GM12878 (cell line): ENCODE measurements around the gene CBARP. TPM values are rescaled to one million over a fixed set of nuclear protein-coding genes. Genes with fewer than 3 reads are reported as not detected.
A peak's percentile ranks its signal among the peaks of the same experiment; 100 is the strongest.

Experiments used
- BHLHE40 ChIP-seq, 2 experiments: fragments of 450-650 bp in 1 of 2; IDR thresholded peaks; 2 replicates each; pipeline ENCODE4 v1.6.1; 2011 to 2017; ENCODE audit warnings: low read depth in 2 of 2, borderline replicate concordance in 1 of 2, improper control_type of control experiment in 1 of 2, low read length in 1 of 2, mild to moderate bottlenecking in 1 of 2
- BMI1 ChIP-seq: fragments of 450-650 bp; IDR thresholded peaks from 2 replicates; pipeline ENCODE4 v1.6.1; 2016; ENCODE audit warnings: mild to moderate bottlenecking, moderate library complexity, borderline replicate concordance
- CBX5 ChIP-seq: sonication (generic); IDR thresholded peaks from 2 replicates; pipeline ENCODE4 v1.6.1; 2016; ENCODE audit warnings: low read depth, moderate library complexity, mild to moderate bottlenecking, inconsistent platforms
- IKZF1 ChIP-seq: fragments of 450-650 bp; conservative IDR thresholded peaks from 2 replicates; pipeline ENCODE4 v1.6.1; 2017; ENCODE audit warnings: antibody characterized with exemption, mild to moderate bottlenecking
- JUNB ChIP-seq: IDR thresholded peaks from 2 replicates; pipeline ENCODE4 v1.6.1; 2016; ENCODE audit warnings: antibody characterized with exemption, mild to moderate bottlenecking
- KDM1A ChIP-seq: fragments of 200-600 bp; sonication (generic); IDR thresholded peaks from 2 replicates; pipeline ENCODE4 v1.6.1; 2016; ENCODE audit warnings: borderline replicate concordance
- KLF5 ChIP-seq: fragments of 450-650 bp; IDR thresholded peaks from 2 replicates; pipeline ENCODE4 v1.6.1; 2014; ENCODE audit warnings: mild to moderate bottlenecking; ENCODE audit not compliant: partially characterized antibody
- POLR2A ChIP-seq: IDR thresholded peaks from 2 replicates; pipeline ENCODE4 v1.6.1; 2011; ENCODE audit warnings: low read depth, mild to moderate bottlenecking, low read length
- RAD21 ChIP-seq: IDR thresholded peaks from 2 replicates; pipeline ENCODE4 v1.6.1; 2011; ENCODE audit warnings: mild to moderate bottlenecking, low read depth, low read length, moderate library complexity; ENCODE audit not compliant: insufficient read depth
- SIN3A ChIP-seq: IDR thresholded peaks from 2 replicates; pipeline ENCODE4 v1.6.1; 2012; ENCODE audit warnings: low read depth, low read length, improper control_type of control experiment
- SMARCA5 ChIP-seq: fragments of 450-650 bp; IDR thresholded peaks from 2 replicates; pipeline ENCODE4 v1.6.1; 2017; ENCODE audit warnings: mild to moderate bottlenecking
- SMC3 ChIP-seq: IDR thresholded peaks from 2 replicates; pipeline ENCODE4 v1.6.1; 2011; ENCODE audit warnings: low read length, improper control_type of control experiment, borderline replicate concordance
- STAT3 ChIP-seq: IDR thresholded peaks from 2 replicates; pipeline ENCODE4 v1.6.1; 2011; ENCODE audit warnings: low read depth, low read length, improper control_type of control experiment
- TBL1XR1 ChIP-seq: IDR thresholded peaks from 2 replicates; pipeline ENCODE4 v1.6.1; 2012; ENCODE audit warnings: low read depth, low read length, improper control_type of control experiment
- YY1 ChIP-seq: IDR thresholded peaks from 2 replicates; pipeline ENCODE4 v1.6.1; 2011; ENCODE audit warnings: low read depth, mild to moderate bottlenecking, low read length
- ZNF207 ChIP-seq: fragments of 450-650 bp; IDR thresholded peaks from 2 replicates; pipeline ENCODE4 v1.6.1; 2014; ENCODE audit warnings: antibody characterized with exemption, mild to moderate bottlenecking, borderline replicate concordance
- ZNF217 ChIP-seq: fragments of 450-650 bp; IDR thresholded peaks from 2 replicates; pipeline ENCODE4 v1.6.1; 2017; ENCODE audit warnings: antibody characterized with exemption, mild to moderate bottlenecking
- polyA plus RNA-seq, 11 experiments: library from polyadenylated mRNA; depleted of rRNA in 4 of 11; unstranded in 6 of 11; stranded (reverse) in 5 of 11; fragments of >200 nt; fragmentation: Nextera tagmentation in 4 of 11; fragmentation: Illumina TruSeq in 1 of 11; extraction: Ambion mirVana in 4 of 11; extraction: Trizol in 1 of 11; gene quantifications; 1 replicate in 1 of 11; 2 replicates in 10 of 11; pipeline versions ENCODE4 v1.2.1 to v1.2.3, GENCODE V29; 2011 to 2016; ENCODE audit warnings: inconsistent platforms in 2 of 11, missing spikeins in 2 of 11, low read depth in 1 of 11
- total RNA-seq, 4 experiments: library from RNA; depleted of rRNA in 3 of 4; stranded (reverse); fragments of >200 nt in 3 of 4; fragmentation: Illumina TruSeq in 1 of 4; extraction: Trizol in 1 of 4; gene quantifications; 2 replicates each; pipeline versions ENCODE4 v1.2.1 to v1.2.3, GENCODE V29; 2013 to 2021
- TF ChIP-seq, protein P1 (sequence below): fragments of 450-650 bp; IDR thresholded peaks from 2 replicates; pipeline ENCODE4 v1.6.1; 2017; ENCODE audit warnings: mild to moderate bottlenecking
- TF ChIP-seq, protein P2 (sequence below): IDR thresholded peaks from 2 replicates; pipeline ENCODE4 v1.6.1; 2011; ENCODE audit warnings: mild to moderate bottlenecking, low read depth, low read length, moderate library complexity; ENCODE audit not compliant: insufficient replicate concordance
- TF ChIP-seq, protein P3 (sequence below): IDR thresholded peaks from 2 replicates; pipeline ENCODE4 v1.6.1; 2011; ENCODE audit warnings: borderline replicate concordance, low read depth, mild to moderate bottlenecking, moderate library complexity, mixed read lengths, low read length; ENCODE audit not compliant: insufficient read depth; ENCODE audit errors: extremely low read length
- TF ChIP-seq, protein P4 (sequence below): IDR thresholded peaks from 2 replicates; pipeline ENCODE4 v1.6.1; 2012; ENCODE audit warnings: low read depth, low read length, improper control_type of control experiment
- TF ChIP-seq, protein P5 (sequence below): fragments of 450-650 bp; IDR thresholded peaks from 2 replicates; pipeline ENCODE4 v1.6.1; 2016; ENCODE audit warnings: mild to moderate bottlenecking
- TF ChIP-seq, protein P6 (sequence below): IDR thresholded peaks from 2 replicates; pipeline ENCODE4 v1.6.1; 2012; ENCODE audit warnings: low read length, inconsistent platforms

CBARP gene
- total and polyA plus RNA-seq, 10 of the 15 experiments (the other 5 are each of a cell fraction or from before 2014, with no cell fraction given) = 0.04 to 0.59 (median 0.18) TPM; not detected in 3

DNA sequence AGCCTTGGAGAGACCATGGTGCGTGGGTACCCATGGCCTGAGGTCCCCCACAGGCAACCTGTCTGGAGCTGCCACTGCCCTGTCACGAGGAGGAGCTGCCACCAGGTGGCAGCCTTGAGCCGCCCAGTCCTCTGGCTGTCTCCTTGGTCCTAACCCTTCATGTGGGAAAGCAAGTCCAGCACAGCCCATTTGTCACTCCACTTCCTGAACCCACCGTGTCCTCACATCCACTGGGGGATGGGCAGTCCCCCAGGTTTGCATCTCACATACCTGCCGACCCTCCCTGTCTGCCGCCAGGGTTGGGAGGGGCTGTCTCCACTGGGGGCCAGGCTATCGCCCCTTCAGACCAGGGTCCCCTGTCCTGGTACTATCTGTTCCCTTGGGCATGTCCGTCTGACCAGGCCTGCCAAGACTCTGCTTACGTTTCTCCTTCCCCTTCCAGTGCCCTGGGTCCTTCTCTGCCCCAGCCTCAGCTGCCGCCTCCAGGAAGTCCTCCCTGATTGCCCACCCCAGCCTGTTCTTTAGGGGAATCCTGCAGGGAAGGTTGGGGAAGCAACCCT, 42.1 kb upstream of the CBARP start (continued):
- TF ChIP-seq, protein P1, sequence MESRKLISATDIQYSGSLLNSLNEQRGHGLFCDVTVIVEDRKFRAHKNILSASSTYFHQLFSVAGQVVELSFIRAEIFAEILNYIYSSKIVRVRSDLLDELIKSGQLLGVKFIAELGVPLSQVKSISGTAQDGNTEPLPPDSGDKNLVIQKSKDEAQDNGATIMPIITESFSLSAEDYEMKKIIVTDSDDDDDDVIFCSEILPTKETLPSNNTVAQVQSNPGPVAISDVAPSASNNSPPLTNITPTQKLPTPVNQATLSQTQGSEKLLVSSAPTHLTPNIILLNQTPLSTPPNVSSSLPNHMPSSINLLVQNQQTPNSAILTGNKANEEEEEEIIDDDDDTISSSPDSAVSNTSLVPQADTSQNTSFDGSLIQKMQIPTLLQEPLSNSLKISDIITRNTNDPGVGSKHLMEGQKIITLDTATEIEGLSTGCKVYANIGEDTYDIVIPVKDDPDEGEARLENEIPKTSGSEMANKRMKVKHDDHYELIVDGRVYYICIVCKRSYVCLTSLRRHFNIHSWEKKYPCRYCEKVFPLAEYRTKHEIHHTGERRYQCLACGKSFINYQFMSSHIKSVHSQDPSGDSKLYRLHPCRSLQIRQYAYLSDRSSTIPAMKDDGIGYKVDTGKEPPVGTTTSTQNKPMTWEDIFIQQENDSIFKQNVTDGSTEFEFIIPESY = no peak
- TF ChIP-seq YY1 (peak; percentile 56; the same call in 1 of the 2 replicates), POLR2A (peak; percentile 26; the same call in 1 of the 2 replicates), JUNB (no peak), ZNF207 (peak; percentile 35; the same call in 1 of the 2 replicates), STAT3 (no peak), SIN3A (no peak), CBX5 (no peak), SMC3 (peak; percentile 97), KDM1A (no peak), ZNF217 (0 out of 2 replicates have a peak, but pooled peaks have one; percentile 30), IKZF1 (0 out of 2 replicates have a peak, but pooled peaks have one; percentile 25), TBL1XR1 (no peak), BHLHE40 (IDR thresholded peaks at IDR 0.05; ENCODE audit: borderline replicate concordance in 1 of 2, low read depth in 2 of 2, low read length in 1 of 2) (peak; percentile 25 to 42; a peak in 1 of 4 replicates), SMARCA5 (peak; percentile 90), RAD21 (peak; percentile 92), BMI1 (no peak), KLF5 (no peak)
- TF ChIP-seq, protein P2, sequence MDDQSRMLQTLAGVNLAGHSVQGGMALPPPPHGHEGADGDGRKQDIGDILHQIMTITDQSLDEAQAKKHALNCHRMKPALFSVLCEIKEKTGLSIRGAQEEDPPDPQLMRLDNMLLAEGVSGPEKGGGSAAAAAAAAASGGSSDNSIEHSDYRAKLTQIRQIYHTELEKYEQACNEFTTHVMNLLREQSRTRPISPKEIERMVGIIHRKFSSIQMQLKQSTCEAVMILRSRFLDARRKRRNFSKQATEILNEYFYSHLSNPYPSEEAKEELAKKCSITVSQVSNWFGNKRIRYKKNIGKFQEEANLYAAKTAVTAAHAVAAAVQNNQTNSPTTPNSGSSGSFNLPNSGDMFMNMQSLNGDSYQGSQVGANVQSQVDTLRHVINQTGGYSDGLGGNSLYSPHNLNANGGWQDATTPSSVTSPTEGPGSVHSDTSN = peak; percentile 7
- TF ChIP-seq, protein P3, sequence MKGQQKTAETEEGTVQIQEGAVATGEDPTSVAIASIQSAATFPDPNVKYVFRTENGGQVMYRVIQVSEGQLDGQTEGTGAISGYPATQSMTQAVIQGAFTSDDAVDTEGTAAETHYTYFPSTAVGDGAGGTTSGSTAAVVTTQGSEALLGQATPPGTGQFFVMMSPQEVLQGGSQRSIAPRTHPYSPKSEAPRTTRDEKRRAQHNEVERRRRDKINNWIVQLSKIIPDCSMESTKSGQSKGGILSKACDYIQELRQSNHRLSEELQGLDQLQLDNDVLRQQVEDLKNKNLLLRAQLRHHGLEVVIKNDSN = peak; percentile 12
- TF ChIP-seq, protein P4, sequence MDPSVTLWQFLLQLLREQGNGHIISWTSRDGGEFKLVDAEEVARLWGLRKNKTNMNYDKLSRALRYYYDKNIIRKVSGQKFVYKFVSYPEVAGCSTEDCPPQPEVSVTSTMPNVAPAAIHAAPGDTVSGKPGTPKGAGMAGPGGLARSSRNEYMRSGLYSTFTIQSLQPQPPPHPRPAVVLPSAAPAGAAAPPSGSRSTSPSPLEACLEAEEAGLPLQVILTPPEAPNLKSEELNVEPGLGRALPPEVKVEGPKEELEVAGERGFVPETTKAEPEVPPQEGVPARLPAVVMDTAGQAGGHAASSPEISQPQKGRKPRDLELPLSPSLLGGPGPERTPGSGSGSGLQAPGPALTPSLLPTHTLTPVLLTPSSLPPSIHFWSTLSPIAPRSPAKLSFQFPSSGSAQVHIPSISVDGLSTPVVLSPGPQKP = no peak
- TF ChIP-seq, protein P5, sequence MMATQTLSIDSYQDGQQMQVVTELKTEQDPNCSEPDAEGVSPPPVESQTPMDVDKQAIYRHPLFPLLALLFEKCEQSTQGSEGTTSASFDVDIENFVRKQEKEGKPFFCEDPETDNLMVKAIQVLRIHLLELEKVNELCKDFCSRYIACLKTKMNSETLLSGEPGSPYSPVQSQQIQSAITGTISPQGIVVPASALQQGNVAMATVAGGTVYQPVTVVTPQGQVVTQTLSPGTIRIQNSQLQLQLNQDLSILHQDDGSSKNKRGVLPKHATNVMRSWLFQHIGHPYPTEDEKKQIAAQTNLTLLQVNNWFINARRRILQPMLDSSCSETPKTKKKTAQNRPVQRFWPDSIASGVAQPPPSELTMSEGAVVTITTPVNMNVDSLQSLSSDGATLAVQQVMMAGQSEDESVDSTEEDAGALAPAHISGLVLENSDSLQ = peak; percentile 35; the same call in 1 of the 2 replicates
- TF ChIP-seq, protein P6, sequence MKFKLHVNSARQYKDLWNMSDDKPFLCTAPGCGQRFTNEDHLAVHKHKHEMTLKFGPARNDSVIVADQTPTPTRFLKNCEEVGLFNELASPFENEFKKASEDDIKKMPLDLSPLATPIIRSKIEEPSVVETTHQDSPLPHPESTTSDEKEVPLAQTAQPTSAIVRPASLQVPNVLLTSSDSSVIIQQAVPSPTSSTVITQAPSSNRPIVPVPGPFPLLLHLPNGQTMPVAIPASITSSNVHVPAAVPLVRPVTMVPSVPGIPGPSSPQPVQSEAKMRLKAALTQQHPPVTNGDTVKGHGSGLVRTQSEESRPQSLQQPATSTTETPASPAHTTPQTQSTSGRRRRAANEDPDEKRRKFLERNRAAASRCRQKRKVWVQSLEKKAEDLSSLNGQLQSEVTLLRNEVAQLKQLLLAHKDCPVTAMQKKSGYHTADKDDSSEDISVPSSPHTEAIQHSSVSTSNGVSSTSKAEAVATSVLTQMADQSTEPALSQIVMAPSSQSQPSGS = no peak
